K562 (cell line): Measurements from ENCODE around the gene EFCAB12. TPM values are rescaled to one million over a fixed set of nuclear protein-coding genes. Genes with fewer than 3 reads are reported as not detected.
A peak's percentile ranks its signal among the peaks of the same experiment; 100 is the strongest.

ENCODE experiments used
- ATAC-seq: fragments of 200-7000 bp; cut with Tn5 transposase; 3 replicates; pipeline ENCODE4 v1.9.1; 2020; ENCODE audit warnings: moderate library complexity
- BruUV-seq: library from RNA; stranded (reverse); fragments of 400-500 nt; replicated peaks from 2 replicates; lab custom pipeline; 2021; lab: Mats Ljungman, UMichigan
- CTCF ChIA-PET: fragments of 300-600 bp; formaldehyde crosslinking; extraction: SDS; loops from one replicate; lab custom pipeline; 2021; ENCODE audit warnings: low intra/inter-chr PET ratio; lab: Yijun Ruan, JAX
- POLR2A ChIA-PET: fragments of 300-600, 350-650 bp; sonication (Branson Sonifier 250); formaldehyde crosslinking; extraction: SDS; loops from one replicate; lab custom pipeline; 2021; ENCODE audit warnings: antibody characterized with exemption, inconsistent platforms; lab: Yijun Ruan, JAX
- DNase-seq, 4 experiments: peaks; one replicate each; pipeline versions ENCODE4 v3.0.0 to v3.0.0-alpha.2; 2011 to 2018; ENCODE audit warnings: low spot score in 3 of 4, mixed read lengths in 3 of 4; ENCODE audit errors: extremely low read depth in 1 of 4
- FAIRE-seq: peaks from 2 replicates; lab custom pipeline; 2011; peaks lifted over from hg19 to GRCh38; lab: Jason Lieb, UNC
- H2AFZ ChIP-seq: 2 replicates; pipeline ENCODE4 v1.6.0; 2011; ENCODE audit warnings: low read depth, low read length, control low read depth, inconsistent platforms
- H3K27ac ChIP-seq: fragments of 200-600 bp; 3 replicates; pipeline ENCODE4 v1.8.0; 2011; ENCODE audit warnings: low read depth, mild to moderate bottlenecking, control low read depth, inconsistent platforms, low read length, moderate library complexity, mixed read lengths; ENCODE audit errors: extremely low read depth
- H3K27me3 ChIP-seq, 2 experiments: fragments of 300-600 bp in 1 of 2; 2 replicates in 1 of 2; 3 replicates in 1 of 2; pipeline versions ENCODE4 v1.6.0 to v1.8.0; 2011; ENCODE audit warnings: inconsistent platforms in 2 of 2, low read length in 2 of 2, mild to moderate bottlenecking in 1 of 2, mixed read lengths in 1 of 2, moderate library complexity in 1 of 2; ENCODE audit not compliant: control insufficient read depth in 2 of 2, insufficient read depth in 2 of 2
- H3K36me3 ChIP-seq: fragments of 300-600 bp; 3 replicates; pipeline ENCODE4 v1.8.0; 2011; ENCODE audit warnings: mild to moderate bottlenecking, low read length, inconsistent platforms; ENCODE audit not compliant: control insufficient read depth, insufficient read depth
- H3K4me1 ChIP-seq, 2 experiments: fragments of 200-600 bp in 1 of 2; replicated peaks in 1 of 2; 2 replicates in 1 of 2; 3 replicates in 1 of 2; pipeline versions ENCODE4 v1.5.1 to v1.8.0; 2011; ENCODE audit warnings: inconsistent platforms in 2 of 2, low read length in 2 of 2, mild to moderate bottlenecking in 1 of 2, mixed read lengths in 1 of 2, moderate library complexity in 1 of 2; ENCODE audit not compliant: control insufficient read depth in 2 of 2, insufficient read depth in 2 of 2
- H3K4me2 ChIP-seq: 2 replicates; pipeline ENCODE4 v1.6.1; 2011; ENCODE audit warnings: low read length, control low read depth, inconsistent platforms, mixed read lengths; ENCODE audit not compliant: insufficient read depth
- H3K4me3 ChIP-seq: fragments of 200-600 bp; sonication (generic), shearing (Covaris generic); 2 replicates; pipeline ENCODE4 v1.5.1; 2016; ENCODE audit warnings: control low read depth, inconsistent platforms
- H3K79me2 ChIP-seq: fragments of 200-600 bp; 3 replicates; pipeline ENCODE4 v1.8.0; 2011; ENCODE audit warnings: low read length, inconsistent platforms; ENCODE audit not compliant: control insufficient read depth, insufficient read depth
- H3K9ac ChIP-seq, 2 experiments: 2 replicates each; pipeline versions ENCODE4 v1.6.0 to v1.6.1; 2011; ENCODE audit warnings: low read depth in 2 of 2, low read length in 2 of 2, control low read depth in 1 of 2, inconsistent platforms in 1 of 2, mild to moderate bottlenecking in 1 of 2, mixed read lengths in 1 of 2; ENCODE audit not compliant: insufficient read depth in 1 of 2
- H3K9me1 ChIP-seq: one replicate; pipeline ENCODE4 v1.6.0; 2011; ENCODE audit warnings: inconsistent platforms, mild to moderate bottlenecking, low read length, moderate library complexity; ENCODE audit not compliant: control insufficient read depth, insufficient read depth
- H3K9me3 ChIP-seq: replicated peaks from 2 replicates; pipeline ENCODE4 v1.5.1; 2011; ENCODE audit warnings: low read depth, low read length, inconsistent platforms; ENCODE audit not compliant: control insufficient read depth, insufficient read depth
- H4K20me1 ChIP-seq: replicated peaks from 2 replicates; pipeline ENCODE4 v1.6.1; 2011; ENCODE audit warnings: low read length, inconsistent platforms, mixed read lengths; ENCODE audit not compliant: control insufficient read depth, insufficient read depth
- KLF6 ChIP-seq: fragments of 250-450 bp; sonication (Bioruptor Pico); IDR thresholded peaks from 2 replicates; pipeline ENCODE4 v1.4.0; 2020; ENCODE audit warnings: mild to moderate bottlenecking, moderate library complexity, borderline replicate concordance
- MAZ ChIP-seq, 2 experiments: fragments of 450-650 bp in 1 of 2; sonication (generic) in 1 of 2; formaldehyde crosslinking; IDR thresholded peaks in 1 of 2; conservative IDR thresholded peaks in 1 of 2; 2 replicates each; pipeline versions ENCODE4 v1.4.0 to v1.5.0; 2020; ENCODE audit warnings: mild to moderate bottlenecking in 1 of 2, missing genetic modification reagents in 1 of 2
- NR4A1 ChIP-seq, 2 experiments: fragments of 250-450 bp in 1 of 2; fragments of 450-650 bp in 1 of 2; sonication (Bioruptor Pico) in 1 of 2; IDR thresholded peaks; 2 replicates each; pipeline versions ENCODE4 v1.4.0 to v1.6.1; 2016 to 2020; ENCODE audit warnings: mild to moderate bottlenecking in 2 of 2, missing compliant biosample characterization in 1 of 2, missing genetic modification characterization in 1 of 2, moderate library complexity in 1 of 2
- PBX2 ChIP-seq, 2 experiments: IDR thresholded peaks in 1 of 2; conservative IDR thresholded peaks in 1 of 2; 2 replicates each; pipeline ENCODE4 v1.6.1; 2016; ENCODE audit warnings: low read depth in 2 of 2, mild to moderate bottlenecking in 1 of 2, missing compliant biosample characterization in 1 of 2, missing genetic modification characterization in 1 of 2, moderate library complexity in 1 of 2
- SIRT6 ChIP-seq: IDR thresholded peaks from one replicate; pipeline ENCODE4 v1.6.1; 2012; ENCODE audit warnings: low read depth, mild to moderate bottlenecking, control low read depth, inconsistent platforms, low read length, moderate library complexity
- TEAD2 ChIP-seq: fragments of 450-650 bp; IDR thresholded peaks from 2 replicates; pipeline ENCODE4 v1.6.1; 2016; ENCODE audit warnings: missing genetic modification characterization, control low read depth, missing compliant biosample characterization
- WGBS: fragments of 100-300 bp; shearing (Covaris generic); methylation state at CpG from one replicate; pipeline ENCODE4 v1.1.6; 2016; ENCODE audit warnings: low coverage, mixed read lengths; ENCODE audit not compliant: insufficient coverage; ENCODE audit errors: missing lambda C conversion rate; 5-methylcytosine and 5-hydroxymethylcytosine counted together
- in situ Hi-C: fragments of 300-500 bp; cut with MboI; formaldehyde crosslinking; loops from 4 replicates; pipeline ENCODE4 v1.15.0; 2018; ENCODE audit warnings: inconsistent platforms, mixed read lengths
- intact Hi-C: fragments of 100-400 bp; cut with micrococcal nuclease; formaldehyde crosslinking; loops from 2 replicates; pipeline ENCODE4 v1.14.2; 2022
- polyA plus RNA-seq, 8 experiments: library from polyadenylated mRNA; depleted of rRNA in 4 of 8; stranded (reverse) in 5 of 8; unstranded in 3 of 8; fragments of >200 nt; fragmentation: Nextera tagmentation in 2 of 8; fragmentation: Illumina TruSeq in 1 of 8; extraction: Ambion mirVana in 2 of 8; extraction: Trizol in 1 of 8; gene quantifications; 2 replicates each; pipeline versions ENCODE4 v1.2.1 to v1.2.3, GENCODE V29; 2011 to 2014; ENCODE audit warnings: inconsistent platforms in 1 of 8, missing spikeins in 1 of 8
- total RNA-seq, 7 experiments: library from RNA; depleted of rRNA in 6 of 7; stranded (reverse); fragments of >200 nt in 6 of 7; fragmentation: Illumina TruSeq in 2 of 7; extraction: Trizol in 2 of 7; gene quantifications; 2 replicates each; pipeline versions ENCODE4 v1.2.1 to v1.2.3, GENCODE V29; 2011 to 2021; ENCODE audit warnings: low replicate concordance in 1 of 7
- TF ChIP-seq, protein P1 (sequence below): sonication (generic); formaldehyde crosslinking; IDR thresholded peaks from 2 replicates; pipeline ENCODE4 v1.8.0; 2023; ENCODE audit warnings: mild to moderate bottlenecking, missing genetic modification reagents
- TF ChIP-seq, protein P2 (sequence below): fragments of 450-650 bp; formaldehyde crosslinking; IDR thresholded peaks from 2 replicates; pipeline ENCODE4 v1.4.0; 2020; ENCODE audit warnings: mild to moderate bottlenecking

The EFCAB12 gene
- total and polyA plus RNA-seq, 9 of the 15 experiments (the other 6 are each of a cell fraction or from before 2014, with no cell fraction given): 0.08 to 0.95 (median 0.56) TPM; not detected in 1

DNA sequence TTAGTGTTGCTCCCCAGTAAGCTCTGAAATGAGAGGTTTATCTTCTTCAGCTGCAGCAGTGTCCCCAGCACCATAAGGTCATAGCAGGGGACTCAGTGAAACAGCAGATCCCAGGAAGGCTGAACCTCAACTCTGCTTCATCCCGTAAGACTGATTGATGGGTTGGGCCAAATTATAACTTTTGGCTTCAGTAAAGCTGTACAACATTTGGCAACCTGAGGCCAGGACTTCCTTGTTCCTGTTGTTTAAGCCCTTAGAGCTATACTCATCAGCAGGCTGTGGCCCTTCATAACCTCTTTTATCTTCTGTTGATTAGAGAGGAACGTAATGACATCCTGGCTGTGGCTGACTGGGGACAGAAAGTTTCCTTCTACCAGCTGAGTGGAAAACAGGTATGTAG, 40.6 kb upstream of the EFCAB12 start (continued):
- TF ChIP-seq NR4A1 (CRISPR knock-in tag; IDR thresholded peaks at IDR 0.05): no peak
- TF ChIP-seq NR4A1 (tag; IDR thresholded peaks at IDR 0.05): 0 out of 2 replicates have a peak, but pooled peaks have one; percentile 43

DNA sequence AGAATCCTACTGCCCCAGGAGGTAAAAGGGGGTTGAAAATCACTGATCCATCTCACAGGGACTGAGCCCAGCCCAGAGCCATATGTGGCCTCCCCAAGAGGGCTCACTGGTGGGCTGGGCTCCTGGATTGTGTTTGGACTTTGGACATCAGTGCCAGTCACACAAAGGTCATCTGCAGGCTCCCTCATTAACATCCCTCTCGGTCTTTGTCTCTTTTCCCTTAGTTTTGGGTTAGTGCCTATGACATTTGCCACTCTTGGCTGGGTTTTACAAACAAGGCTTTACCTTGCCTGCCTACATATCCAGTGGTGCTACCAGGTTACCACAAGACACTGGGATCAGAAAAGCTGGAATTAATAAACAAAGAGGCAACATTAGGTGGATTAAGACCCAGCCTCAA, 39.5 kb upstream of the EFCAB12 start:
- no peaks in the 10 kb centered on the region for H3K27me3 ChIP-seq
- peaks cover 0 to 19% of the 10 kb centered on the region in 2 experiments; a peak in 3 of 5 replicates for H3K4me1 ChIP-seq
- H3K79me2 ChIP-seq: no peaks in the 10 kb centered on the region
- intact Hi-C loops: no loop called here
- no peak overlapping the region for H3K9ac ChIP-seq
- no peak overlapping the region for H2AFZ ChIP-seq
- H3K4me3 ChIP-seq: no peak overlapping the region
- no peaks in the 10 kb centered on the region for H3K9me1 ChIP-seq
- no peak overlapping the region for H3K4me2 ChIP-seq
- ChIA-PET CTCF (no interaction called here), POLR2A (no interaction called here)
- no peaks in the 10 kb centered on the region for H3K9me3 ChIP-seq
- BruUV-seq: no TSS peak
- WGBS: 67% methylated on average over 1 of the region's 1 CpG
- H3K36me3 ChIP-seq: peaks cover 14% of the 10 kb centered on the region; the same call in 2 of the 3 replicates
- no peak overlapping the region for H3K27ac ChIP-seq
- no peak for DNase-seq
- no peaks in the 10 kb centered on the region for H4K20me1 ChIP-seq
- in situ Hi-C loops: no loop called here
- no peak for ATAC-seq
- FAIRE-seq: no peak
- TF ChIP-seq PBX2 (CRISPR knock-in tag; IDR thresholded peaks at IDR 0.05; ENCODE audit: low read depth) (no peak), PBX2 (tag; conservative IDR thresholded peaks at IDR 0.05; ENCODE audit: low read depth) (no peak), MAZ (CRISPR knock-in tag; conservative IDR thresholded peaks at IDR 0.05 in 1 of 2, IDR thresholded peaks at IDR 0.05 in 1 of 2) (no peak), KLF6 (no peak), TEAD2 (tag) (no peak), SIRT6 (no peak)
- TF ChIP-seq, protein P1, sequence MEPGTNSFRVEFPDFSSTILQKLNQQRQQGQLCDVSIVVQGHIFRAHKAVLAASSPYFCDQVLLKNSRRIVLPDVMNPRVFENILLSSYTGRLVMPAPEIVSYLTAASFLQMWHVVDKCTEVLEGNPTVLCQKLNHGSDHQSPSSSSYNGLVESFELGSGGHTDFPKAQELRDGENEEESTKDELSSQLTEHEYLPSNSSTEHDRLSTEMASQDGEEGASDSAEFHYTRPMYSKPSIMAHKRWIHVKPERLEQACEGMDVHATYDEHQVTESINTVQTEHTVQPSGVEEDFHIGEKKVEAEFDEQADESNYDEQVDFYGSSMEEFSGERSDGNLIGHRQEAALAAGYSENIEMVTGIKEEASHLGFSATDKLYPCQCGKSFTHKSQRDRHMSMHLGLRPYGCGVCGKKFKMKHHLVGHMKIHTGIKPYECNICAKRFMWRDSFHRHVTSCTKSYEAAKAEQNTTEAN: no peak
- TF ChIP-seq, protein P2, sequence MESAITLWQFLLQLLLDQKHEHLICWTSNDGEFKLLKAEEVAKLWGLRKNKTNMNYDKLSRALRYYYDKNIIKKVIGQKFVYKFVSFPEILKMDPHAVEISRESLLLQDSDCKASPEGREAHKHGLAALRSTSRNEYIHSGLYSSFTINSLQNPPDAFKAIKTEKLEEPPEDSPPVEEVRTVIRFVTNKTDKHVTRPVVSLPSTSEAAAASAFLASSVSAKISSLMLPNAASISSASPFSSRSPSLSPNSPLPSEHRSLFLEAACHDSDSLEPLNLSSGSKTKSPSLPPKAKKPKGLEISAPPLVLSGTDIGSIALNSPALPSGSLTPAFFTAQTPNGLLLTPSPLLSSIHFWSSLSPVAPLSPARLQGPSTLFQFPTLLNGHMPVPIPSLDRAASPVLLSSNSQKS (CRISPR knock-in tag): no peak
